Myocyte (in vitro differentiated cells): ENCODE measurements around the gene COL15A1. TPM values are rescaled to one million over a fixed set of nuclear protein-coding genes. Genes with fewer than 3 reads are reported as not detected.

ENCODE experiments used
- DNase-seq: peaks from one replicate; pipeline ENCODE4 v3.0.0-alpha.2; 2012; ENCODE audit warnings: low read depth
- total RNA-seq: library from RNA; depleted of rRNA; stranded (reverse); fragments of >200 nt; gene quantifications from 2 replicates; pipeline ENCODE4 v1.2.3, GENCODE V29; 2014

Gene COL15A1
- total RNA-seq, 1 donor from 2014 or later: 7.0 TPM

DNA sequence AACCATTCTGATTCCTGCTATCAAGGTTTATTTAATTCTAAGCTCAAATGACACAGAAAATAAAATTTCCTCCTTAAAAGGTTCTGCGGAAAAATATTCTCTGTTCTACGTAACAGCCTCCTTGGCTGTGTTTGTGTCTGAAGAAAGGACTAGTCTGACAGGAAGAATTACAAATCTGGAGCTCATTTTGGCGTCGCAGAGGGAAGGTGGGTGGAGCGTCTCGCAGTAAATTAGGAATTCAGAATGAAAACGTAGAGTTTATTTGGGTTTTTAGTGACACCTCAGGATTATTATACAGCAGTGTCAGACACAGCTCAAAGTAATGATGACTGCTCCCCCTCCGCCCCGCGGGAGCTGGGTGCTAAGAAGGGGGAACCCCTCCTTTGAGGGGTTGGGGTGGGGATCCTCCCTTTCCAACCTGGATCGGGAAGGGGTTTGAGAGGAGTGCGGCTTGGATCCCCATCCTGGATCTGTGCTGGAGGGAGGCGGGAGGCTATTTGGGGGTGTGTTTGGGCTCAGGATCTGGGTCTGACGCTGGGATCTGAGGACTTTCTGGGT is 160.3 kb downstream of the COL15A1 start:
- no peak for DNase-seq

DNA sequence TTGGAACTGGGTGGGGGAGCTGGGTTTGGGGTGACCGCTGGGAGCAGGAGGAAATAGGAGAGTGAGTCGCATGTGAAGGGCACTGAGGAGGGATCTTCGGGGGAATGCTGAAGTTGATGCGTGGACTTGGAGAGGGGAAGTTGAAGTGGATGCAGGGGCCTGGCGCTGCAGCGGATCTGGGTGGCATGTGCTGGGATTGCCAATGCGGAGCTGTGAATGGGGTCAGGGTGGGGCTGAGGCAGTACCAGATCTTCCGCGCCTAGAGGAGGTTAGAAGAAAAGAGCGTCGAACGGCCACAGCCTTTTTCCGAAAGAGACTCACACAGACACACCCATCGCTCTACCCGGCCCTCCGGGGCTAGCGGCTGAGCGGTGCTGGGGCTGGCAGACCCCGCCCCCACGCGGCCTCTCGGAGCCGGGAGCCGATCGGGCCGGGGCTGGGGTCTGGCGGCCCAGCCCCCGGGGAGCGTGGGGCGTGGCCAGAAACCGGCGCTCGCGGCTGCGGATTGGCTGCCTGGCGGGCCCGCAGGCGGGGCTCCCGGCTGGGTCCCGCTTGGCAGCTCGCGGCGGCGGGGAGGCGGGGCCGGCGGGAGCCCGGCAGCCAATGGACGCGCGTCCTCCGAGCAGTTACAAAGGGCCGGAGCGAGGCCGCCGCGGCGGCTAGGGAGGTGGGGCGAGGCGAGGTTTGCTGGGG is 160.9 kb downstream of the COL15A1 start, which contains the start of gene TGFBR1:
TSS of gene TGFBR1 (plus strand) at position 655 of the 693 bp plus-strand sequence. CDS start 93 bp downstream, outside the sequence.
- peak; percentile 94 for DNase-seq

DNA sequence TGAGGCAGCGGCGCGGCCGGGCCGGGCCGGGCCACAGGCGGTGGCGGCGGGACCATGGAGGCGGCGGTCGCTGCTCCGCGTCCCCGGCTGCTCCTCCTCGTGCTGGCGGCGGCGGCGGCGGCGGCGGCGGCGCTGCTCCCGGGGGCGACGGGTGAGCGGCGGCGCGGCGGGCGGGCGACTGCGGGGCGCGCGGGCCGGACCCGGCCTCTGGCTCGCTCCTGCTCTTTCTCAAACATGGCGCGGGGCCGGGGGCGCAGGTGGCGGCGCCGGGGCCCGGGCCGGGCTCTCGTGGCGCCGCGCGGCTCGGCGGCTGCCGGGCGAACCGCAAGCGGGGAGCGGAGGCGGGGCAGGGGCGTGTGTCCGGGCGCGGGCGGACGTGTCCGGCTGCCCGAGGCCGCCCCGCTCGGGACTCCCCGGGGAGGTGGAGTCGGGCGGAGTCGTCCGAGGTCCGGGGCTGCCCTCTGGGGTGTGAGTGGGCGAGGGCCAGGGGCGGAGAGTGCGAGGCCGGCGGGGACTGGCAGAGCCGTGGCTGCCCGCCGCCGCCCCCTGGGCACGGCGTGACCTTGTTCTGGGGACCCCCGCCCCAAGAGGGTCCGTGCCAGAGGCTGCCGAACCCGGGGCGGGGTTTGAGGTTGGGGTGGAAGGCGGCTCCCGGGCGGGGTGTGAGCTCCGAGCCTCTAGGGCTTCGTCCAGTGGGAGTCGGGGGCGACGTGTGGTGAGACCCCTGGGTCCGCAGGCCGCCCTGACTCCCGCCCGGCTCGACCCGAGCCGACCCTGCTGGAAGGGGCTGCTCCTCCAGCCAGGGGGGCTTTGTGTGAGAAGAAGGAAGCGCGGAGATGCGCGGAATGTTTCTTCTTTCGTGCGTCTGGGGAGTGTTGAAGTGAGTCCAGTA is 161.7 kb downstream of the COL15A1 start:
- peak; percentile 87 for DNase-seq

DNA sequence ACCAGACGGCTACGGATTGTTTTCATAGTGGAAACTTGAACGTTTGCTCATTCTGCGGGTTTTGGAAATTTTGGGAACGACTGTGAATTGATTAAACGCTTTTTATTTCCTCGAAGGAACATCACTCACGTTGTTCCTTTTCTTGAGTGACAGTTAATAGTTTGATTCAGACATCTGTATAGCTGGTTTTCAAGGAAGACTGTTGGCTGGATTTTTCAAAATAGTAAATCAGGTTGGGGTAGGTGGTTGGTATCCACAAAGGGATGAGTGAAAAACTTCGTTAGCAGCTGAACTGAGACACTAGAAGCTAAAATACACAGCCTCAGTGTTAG is 162.3 kb downstream of the COL15A1 start:
- DNase-seq: no peak

DNA sequence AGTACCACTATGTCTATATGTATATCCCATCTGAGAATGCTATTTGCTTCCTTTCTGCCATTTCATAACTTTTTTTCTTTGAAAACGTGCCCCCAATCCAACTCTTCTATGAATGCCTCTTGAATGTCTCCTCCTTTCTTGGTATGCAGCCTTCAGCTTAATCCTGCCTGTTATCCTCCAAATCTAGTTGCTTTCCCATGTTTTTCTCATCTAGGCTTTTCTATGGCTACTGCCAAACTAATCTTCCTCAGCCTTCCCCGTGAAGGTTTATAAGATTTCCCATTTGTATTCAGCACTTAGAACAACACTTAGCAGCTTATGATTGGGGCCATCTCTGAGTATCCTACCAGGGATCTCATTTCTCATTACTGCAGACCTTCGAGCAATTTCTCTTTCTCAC is 163.7 kb downstream of the COL15A1 start:
- no peak for DNase-seq

DNA sequence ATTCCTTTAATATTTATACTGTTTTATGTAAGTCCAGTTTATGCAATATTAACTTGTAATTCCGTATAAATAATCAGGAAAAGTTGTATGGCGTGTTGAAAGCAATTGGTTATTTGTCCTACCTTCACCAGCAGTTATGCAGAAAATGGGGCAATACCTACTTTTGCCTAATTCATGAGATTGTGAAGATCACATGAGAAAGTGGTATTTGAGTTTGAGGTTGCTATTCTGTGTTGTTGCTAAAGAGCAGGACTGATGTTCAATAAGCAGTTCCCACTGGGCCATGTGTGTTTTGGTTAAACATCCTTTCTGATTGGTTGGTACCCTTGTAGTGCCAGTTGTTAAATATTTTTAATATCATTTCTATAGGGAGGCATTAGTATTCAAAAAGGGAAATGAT is 164.4 kb downstream of the COL15A1 start:
- no peak for DNase-seq

DNA sequence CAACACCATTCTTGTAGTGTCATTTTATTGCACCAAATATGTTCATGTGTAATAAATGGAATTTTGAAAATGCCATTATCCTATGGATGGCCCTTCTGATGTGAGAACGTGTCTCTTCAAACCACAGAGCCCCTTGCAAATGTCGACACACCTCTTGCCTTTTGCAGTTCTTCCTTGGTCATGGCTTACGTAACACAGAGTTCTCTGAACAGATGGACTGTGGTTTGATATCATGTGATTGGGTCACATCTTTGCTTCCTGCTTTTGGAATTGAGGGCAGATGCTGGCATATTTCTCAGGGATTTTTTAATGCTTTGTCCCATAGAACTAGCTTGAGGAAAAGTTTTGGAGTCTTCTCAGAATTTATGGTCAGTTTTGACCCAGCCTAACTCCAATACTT is 165.8 kb downstream of the COL15A1 start:
- peak; percentile 88 for DNase-seq

DNA sequence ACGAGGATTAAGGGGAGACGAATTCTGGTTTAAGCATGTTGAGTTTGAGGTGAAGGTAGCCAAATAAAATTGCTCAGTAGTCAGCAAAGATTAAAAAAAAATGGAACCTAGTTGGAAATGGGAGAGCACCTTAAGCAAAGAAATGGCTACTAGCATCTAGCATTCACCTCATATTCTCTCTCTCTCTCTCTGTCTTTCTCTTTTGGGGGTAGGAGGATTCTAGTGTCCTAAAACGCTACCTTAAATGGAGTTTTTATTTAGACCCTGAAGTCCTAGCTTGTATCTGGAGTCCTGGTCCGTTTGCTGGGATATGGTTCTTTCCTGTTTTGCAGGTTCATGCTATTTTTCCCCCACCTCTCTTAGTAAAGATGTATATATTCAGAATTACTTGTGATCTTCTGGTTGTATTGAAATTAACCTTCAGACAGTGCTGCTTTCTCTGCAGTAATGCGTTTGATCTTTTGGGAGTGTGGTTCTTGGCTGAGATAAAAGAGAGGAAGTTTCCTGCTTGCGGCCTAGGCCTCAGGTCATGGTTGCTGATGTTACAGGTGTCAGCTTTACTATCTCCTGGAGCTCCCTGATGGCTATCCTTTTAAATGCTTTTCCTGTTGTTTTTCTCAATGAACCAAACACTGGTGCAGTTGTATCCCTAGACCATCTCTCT is 169.2 kb downstream of the COL15A1 start:
- no peak for DNase-seq

DNA sequence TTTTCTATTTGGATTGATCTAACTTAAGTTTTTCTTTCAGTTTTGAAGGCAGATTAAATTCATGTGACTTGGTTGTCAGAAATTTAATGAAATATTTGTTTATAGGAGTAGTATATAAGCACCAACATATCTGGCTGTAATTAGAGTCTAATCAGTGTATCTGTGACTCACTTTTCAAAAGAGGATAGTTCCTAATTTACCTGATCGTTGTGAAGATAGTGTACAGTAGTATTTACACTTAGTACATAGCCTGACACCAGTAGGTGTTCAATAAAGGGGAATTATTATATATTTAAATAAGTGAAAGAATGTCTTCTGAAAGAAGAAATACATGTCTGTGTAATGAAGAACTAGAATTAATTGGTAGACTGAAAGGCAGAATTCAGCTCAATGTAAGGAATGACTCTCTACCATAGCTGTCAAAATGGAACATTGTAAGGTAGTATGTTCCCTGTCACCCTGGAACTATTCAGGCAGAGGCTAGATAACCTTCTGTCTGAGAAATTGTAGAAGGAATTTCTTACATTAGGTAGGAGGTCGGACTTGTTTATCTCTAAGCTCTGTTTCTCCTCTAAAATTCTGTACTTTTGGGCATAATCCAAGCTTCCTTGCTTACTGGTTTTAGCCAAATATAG is 169.8 kb downstream of the COL15A1 start:
- no peak for DNase-seq

DNA sequence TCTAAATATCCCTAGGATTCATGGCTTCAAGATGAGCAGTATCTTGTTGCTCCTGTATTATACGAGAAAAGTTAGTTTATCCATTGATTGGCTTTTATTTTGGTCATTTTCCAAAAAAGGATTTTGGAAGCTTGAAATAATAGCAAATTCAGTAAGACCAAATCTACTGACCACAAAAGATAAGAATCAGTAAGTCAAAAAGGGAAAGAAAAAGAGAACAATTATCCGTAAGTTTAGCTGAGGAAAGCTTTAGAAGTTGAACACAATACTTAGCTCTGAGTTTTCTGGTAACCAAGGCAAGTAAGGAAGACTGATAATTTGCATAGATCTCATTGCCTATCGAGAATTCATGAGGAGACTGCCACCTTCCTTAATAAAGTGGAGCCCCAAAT is 170.3 kb downstream of the COL15A1 start:
- DNase-seq: no peak

DNA sequence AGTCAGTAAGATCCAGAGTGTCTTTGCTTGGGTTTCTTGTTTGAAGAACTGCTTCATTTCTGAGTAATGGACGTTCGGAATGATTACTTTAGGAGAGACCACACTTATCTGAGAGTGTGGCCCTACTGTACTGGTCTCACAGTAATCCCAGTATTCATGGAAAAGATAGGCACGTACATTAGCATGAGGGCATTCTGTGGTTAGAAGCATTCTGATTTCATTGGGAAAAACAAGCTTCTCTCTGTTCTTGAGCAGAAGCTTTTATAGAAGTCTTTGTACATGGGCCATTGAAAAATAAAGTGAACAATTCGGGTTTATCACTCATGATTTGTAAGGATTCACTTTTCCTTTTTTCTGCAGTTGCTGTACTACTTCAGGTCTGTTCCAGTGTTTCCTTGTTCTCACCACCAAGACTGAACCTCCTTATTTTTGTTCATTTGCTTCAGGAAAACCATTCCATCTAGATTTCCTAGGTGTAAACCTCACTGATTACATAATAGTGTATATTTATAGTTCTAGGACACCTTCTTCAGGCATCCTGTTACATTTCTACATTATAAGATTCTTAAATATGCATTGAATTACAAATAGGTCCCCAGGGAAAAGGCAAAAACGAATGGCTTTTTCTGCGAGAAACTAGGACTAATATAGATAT is 171.3 kb downstream of the COL15A1 start:
- no peak for DNase-seq

DNA sequence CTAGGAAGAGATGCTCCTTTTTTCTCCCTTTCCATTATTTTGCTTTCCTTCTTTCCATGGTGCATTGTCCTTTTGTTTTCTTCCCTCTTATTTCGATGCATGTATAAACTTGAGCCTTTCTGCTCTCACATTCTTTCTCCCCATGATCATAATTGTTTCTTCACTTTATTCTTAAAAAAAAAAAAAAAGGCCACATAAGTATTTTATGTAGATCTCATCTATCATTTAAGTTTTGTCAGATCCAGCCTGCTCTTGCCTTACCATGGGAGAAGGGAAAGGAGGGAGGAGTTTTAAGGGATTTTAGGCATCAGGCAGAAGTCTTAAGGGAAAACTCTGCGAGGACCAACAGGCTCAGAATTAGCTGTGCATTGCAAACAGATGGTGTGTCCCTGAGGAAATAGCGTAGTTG is 172.3 kb downstream of the COL15A1 start:
- DNase-seq: no peak

DNA sequence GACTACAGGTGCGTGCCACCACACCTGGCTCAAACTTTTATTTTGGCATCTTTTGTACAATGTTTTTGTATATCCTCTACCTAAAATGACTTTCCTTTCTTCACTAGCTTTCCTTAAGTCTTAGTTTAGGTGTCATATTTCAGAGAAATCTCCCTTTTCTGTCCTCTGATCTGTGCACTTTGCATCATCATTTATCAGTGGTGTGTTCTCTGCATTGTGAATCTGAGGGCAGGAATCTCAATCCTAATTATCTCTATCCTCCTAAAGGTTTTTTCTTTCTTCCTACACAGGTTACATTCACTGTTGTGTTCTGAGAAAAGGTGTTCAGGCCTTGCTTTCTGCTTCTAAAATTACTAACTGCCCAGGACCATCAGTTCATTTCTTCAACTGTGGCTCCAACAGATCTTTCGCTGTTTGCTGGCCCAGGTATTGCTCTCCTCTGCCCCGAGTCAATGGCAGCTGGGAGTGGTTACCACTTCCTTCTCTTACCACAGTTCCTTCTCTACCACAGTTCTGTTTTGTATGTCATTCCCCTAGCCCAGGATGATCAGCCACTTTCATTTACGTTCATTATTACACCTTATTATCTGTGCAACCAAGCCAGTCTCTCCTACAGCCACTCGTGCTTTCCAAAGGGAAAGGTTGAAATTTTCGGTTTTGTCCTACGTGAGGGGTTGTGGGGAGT is 175.2 kb downstream of the COL15A1 start:
- no peak for DNase-seq

DNA sequence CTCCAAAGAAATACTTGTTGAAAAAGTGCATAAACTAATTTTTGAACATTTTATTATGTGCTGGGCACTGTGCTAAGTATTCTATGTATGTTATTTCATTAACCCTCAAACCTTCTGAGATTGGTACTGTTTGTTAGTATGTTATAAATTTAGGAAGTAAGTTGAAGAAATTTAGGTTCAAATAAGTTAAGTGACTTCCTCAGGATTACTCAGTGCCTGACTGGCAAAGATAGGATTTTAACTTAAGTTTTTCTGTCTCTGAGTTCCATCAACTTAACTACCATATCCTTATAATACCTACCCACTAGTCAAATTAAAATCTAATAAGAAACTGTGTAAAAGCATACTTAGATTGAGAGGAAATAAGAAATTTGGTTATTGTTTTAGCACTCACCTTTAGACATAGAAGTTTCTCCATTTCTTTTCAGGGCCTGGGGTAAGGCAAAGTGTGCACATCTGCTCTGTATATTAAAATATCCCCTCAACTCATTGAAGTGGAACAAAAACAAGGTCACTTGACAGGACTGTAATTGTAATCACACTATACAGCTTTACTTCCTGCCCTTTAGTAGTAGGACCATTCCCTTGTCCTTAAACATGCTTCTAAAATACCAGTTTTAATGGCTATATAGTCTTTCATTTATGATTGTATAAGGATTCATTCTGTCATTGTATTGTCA is 176.4 kb downstream of the COL15A1 start:
- DNase-seq: no peak

Other genes starting within 250 kb of the COL15A1 start
- gene GABBR2, start 235.0 kb upstream of the COL15A1 start, total RNA-seq: 0.51 and 0.52 TPM in 2 replicates
- 11.4 and 12.9 TPM in 2 replicates for gene ANKS6, start 147.4 kb upstream of the COL15A1 start, total RNA-seq
- 0.05 and 0.32 TPM in 2 replicates for gene GALNT12, start 136.2 kb upstream of the COL15A1 start, total RNA-seq
- 53.9 and 60.4 TPM in 2 replicates for gene TGFBR1, start 161.2 kb downstream of the COL15A1 start, total RNA-seq